Activated CD8-positive, alpha-beta T cell treated with anti-CD3 and anti-CD28 coated beads, Interleukin-2, amount 10 ng/mL, durations not matched to agents 7 days and 5 days (primary cell): Measurements from ENCODE around the gene CD300LB. TPM values are rescaled to one million over a fixed set of nuclear protein-coding genes. Genes with fewer than 3 reads are reported as not detected.

Experiments
- ATAC-seq: fragments of 150-1000 bp; cut with Tn5 transposase; one replicate; pipeline ENCODE4 v1.10.0; 2021; ENCODE audit warnings: moderate library complexity
- CTCF ChIA-PET: fragments of 350-600 bp; sonication (Branson Sonifier 250); formaldehyde crosslinking; loops from one replicate; lab custom pipeline; 2021; ENCODE audit warnings: antibody characterized with exemption; lab: Charles Lee
- POLR2A ChIA-PET: fragments of 350-600 bp; sonication (Branson Sonifier 250); formaldehyde crosslinking; loops from one replicate; lab custom pipeline; 2021; ENCODE audit warnings: antibody characterized with exemption; lab: Charles Lee
- DNase-seq: peaks from one replicate; pipeline ENCODE4 v3.0.0-alpha.2; 2020
- H3K27ac Mint-ChIP-seq: one replicate; pipeline ENCODE4 v1.8.0; 2021; ENCODE audit warnings: mild to moderate bottlenecking, mixed read lengths
- H3K27me3 Mint-ChIP-seq: one replicate; pipeline ENCODE4 v1.8.0; 2021; ENCODE audit warnings: low read depth, mixed read lengths
- H3K36me3 Mint-ChIP-seq: one replicate; pipeline ENCODE4 v1.8.0; 2021; ENCODE audit warnings: low read depth, mixed read lengths
- H3K4me1 Mint-ChIP-seq: one replicate; pipeline ENCODE4 v1.8.0; 2021; ENCODE audit warnings: low read depth, mixed read lengths
- H3K4me3 Mint-ChIP-seq: one replicate; pipeline ENCODE4 v1.8.0; 2021; ENCODE audit warnings: mild to moderate bottlenecking, mixed read lengths
- H3K9me3 Mint-ChIP-seq: one replicate; pipeline ENCODE4 v1.8.0; 2022; ENCODE audit warnings: mixed read lengths; ENCODE audit not compliant: insufficient read depth
- total RNA-seq, 2 experiments: library from RNA; stranded (reverse); gene quantifications; one replicate each; pipeline ENCODE4 v1.2.3, GENCODE V29; 2021

CD300LB gene
- total RNA-seq, 2 experiments from 2014 or later = not detected

DNA sequence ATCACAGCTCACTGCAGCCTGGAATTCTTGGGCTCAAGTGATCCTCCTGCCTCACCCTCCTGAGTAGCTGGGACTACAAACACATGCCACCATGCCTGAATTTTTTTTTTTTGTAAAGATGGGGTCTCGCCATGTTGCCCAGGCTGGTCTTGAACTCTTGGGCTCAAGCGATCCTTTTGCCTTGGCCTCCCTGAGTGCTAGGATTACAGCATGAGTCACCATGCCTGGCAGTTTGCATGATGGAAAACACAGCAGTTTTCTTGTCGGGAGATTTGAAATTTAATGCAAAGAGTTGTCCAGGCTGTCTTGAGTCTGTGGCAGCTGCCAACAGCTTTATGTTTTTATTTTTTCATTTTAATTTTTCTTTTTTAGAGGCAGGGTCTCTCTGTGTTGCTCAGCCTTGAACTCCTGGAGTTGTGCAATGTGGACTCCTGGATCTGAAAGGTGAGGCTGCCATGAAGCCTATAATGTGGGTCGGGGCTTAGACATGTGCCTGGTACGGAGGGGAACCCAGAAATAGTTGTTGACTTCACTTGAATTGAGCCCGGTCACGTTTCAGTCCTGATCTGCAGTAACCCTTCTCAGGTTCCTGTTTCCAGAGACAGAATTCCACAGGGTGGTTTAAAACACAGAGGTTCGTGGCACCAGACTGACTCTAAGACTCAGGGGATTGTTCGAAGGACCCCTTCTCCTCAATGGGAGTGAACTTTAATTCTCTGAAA, 46.1 kb downstream of the CD300LB start:
- no peak overlapping the region for H3K27ac Mint-ChIP-seq
- H3K4me1 Mint-ChIP-seq = peaks cover 8% of the 10 kb centered on the region
- ChIA-PET POLR2A (interaction anchor here (0.6 kb wide), 1 partner anchor 106 kb away, joined by 4 read pairs; no protein-coding TSS in a partner anchor), CTCF (interaction anchor here (0.9 to 1.0 kb wide), 2 partner anchors 28 to 47 kb away, joined by 4 to 5 read pairs; no protein-coding TSS in a partner anchor)
- no peak for DNase-seq
- H3K36me3 Mint-ChIP-seq = peaks cover 1% of the 10 kb centered on the region
- H3K27me3 Mint-ChIP-seq = peaks cover 18% of the 10 kb centered on the region
- no peak overlapping the region for H3K4me3 Mint-ChIP-seq
- ATAC-seq = no peak
- H3K9me3 Mint-ChIP-seq = no peaks in the 10 kb centered on the region

DNA sequence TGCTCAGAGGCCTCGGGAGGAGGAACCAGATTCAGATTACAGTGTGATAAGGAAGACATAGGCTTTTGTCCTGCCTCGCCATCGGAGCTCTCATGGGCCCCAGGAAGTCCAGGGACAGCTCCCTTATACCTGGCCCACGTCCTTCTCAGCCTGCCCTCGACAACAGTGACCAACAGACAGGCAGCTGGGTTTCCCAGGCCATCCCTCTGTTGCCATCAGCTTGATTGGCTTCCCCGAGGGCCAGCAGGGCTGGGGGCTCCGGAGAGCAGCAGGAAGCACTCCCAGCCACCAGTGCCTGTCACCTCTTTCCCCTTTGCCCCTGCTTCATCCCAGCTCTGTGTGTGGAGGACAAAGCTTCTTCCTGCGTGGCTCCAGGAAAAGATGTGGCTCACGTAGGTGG, 47.2 kb downstream of the CD300LB start:
- ATAC-seq (no peak), DNase-seq (no peak)
- Mint-ChIP-seq H3K4me1 (peaks cover 19% of the 10 kb centered on the region), H3K27ac (no peak overlapping the region), H3K9me3 (no peaks in the 10 kb centered on the region), H3K36me3 (peaks cover 8% of the 10 kb centered on the region), H3K4me3 (no peak overlapping the region), H3K27me3 (peaks cover 12% of the 10 kb centered on the region)
- CTCF ChIA-PET = interaction anchor here (1.0 to 1.3 kb wide), 2 partner anchors 27 to 105 kb away, joined by 4 to 5 read pairs; no protein-coding TSS in a partner anchor
- POLR2A ChIA-PET = interaction anchor here (0.6 kb wide), 1 partner anchor 105 kb away, joined by 4 read pairs; no protein-coding TSS in a partner anchor

DNA sequence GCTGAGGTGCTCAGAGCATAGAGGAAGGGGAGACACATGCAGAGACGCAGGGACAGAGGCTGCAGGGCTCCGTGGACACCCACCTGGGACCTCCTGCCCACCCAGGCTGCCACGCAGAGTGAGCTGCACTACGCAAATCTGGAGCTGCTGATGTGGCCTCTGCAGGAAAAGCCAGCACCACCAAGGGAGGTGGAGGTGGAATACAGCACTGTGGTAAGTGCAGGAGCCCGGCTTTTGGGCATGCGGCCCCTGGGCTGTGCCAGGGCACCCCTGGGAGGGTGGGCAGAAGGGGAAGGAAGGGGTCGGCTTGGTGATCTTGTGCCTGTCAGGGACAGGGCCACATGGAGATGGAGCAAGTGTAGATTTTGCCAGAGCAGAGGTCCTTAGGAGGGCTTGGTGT, 49.7 kb downstream of the CD300LB start:
- CTCF ChIA-PET = interaction anchor here (1.4 kb wide), 1 partner anchor 18 kb away, joined by 4 read pairs; no protein-coding TSS in a partner anchor
- POLR2A ChIA-PET = no interaction called here
- no peak for ATAC-seq
- H3K4me3 Mint-ChIP-seq = no peak overlapping the region
- H3K4me1 Mint-ChIP-seq = peaks cover 38% of the 10 kb centered on the region
- DNase-seq = no peak
- H3K36me3 Mint-ChIP-seq = peaks cover 24% of the 10 kb centered on the region
- H3K9me3 Mint-ChIP-seq = peaks cover 8% of the 10 kb centered on the region
- peak overlapping the region; percentile 30 for H3K27ac Mint-ChIP-seq
- peaks cover 8% of the 10 kb centered on the region for H3K27me3 Mint-ChIP-seq

DNA sequence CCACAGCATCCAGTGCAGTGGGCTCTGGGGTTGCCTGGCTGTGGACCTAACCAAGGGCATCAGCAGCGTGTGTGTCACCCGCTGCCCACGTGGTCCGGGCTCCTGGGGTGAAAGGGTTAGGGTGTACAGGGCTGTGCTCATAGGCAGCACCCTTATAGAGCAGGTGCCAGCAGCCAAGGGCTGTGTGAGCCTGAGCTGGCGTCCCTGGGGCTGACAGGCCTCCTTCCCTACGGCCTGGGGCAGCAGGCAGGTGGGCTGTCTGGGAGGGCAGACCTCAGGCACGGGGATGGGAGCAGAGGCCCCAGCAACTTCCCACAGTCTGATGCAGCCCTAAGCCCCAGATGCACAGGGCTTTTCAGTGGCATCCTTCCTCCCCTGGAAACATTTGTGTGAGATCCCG, 51.0 kb downstream of the CD300LB start:
- DNase-seq (no peak), ATAC-seq (no peak)
- CTCF ChIA-PET = interaction anchor here (0.8 to 1.8 kb wide), 5 partner anchors 12 to 124 kb away, joined by 3 to 6 read pairs (median 4); no protein-coding TSS in a partner anchor
- peak overlapping the region; percentile 72 for H3K27ac Mint-ChIP-seq
- POLR2A ChIA-PET = no interaction called here
- peaks cover 35% of the 10 kb centered on the region for H3K36me3 Mint-ChIP-seq
- peaks cover 20% of the 10 kb centered on the region for H3K9me3 Mint-ChIP-seq
- H3K27me3 Mint-ChIP-seq = peaks cover 5% of the 10 kb centered on the region
- no peak overlapping the region for H3K4me3 Mint-ChIP-seq
- H3K4me1 Mint-ChIP-seq = peaks cover 38% of the 10 kb centered on the region

DNA sequence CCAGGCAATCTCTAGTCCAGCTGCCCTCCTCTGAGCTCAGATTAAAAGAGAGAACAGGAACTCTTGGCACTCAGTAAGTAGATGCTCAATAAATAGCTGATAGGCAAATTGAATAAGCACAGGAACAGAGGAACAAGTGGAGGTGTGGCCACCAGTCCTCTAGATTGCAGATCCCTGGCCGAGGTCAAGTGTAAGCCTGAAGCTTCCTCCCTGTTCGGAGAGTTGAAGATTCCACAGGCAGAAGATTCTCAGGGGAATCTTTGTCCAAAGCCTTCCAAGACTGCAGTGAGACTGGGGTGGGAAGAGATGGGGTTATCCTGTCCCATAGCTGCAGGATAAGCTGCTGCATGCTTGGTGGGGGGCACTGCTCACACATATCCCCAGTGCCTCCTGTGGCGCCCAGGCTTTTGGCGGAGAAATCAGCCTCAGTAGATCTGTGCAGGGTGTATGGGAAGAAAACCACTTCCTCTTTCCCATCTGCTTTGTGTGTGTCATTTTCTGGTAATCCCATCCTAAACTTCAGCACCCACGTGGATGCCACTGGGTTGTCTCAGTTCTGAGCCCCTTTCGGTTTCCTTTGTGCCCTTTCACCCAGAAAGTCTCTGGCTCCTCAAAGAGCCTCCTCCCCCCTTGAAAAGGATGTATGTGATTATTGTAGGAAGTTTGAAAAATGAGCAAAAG, 52.7 kb downstream of the CD300LB start:
- CTCF ChIA-PET = interaction anchor here (0.8 to 1.8 kb wide), 5 partner anchors 16 to 111 kb away, joined by 3 to 6 read pairs (median 5); no protein-coding TSS in a partner anchor
- H3K4me3 Mint-ChIP-seq = peak overlapping the region; percentile 47
- H3K27me3 Mint-ChIP-seq = no peaks in the 10 kb centered on the region
- DNase-seq (peak; percentile 75), ATAC-seq (peak; percentile 85)
- H3K9me3 Mint-ChIP-seq = peaks cover 25% of the 10 kb centered on the region
- POLR2A ChIA-PET = no interaction called here
- peaks cover 45% of the 10 kb centered on the region for H3K36me3 Mint-ChIP-seq
- H3K4me1 Mint-ChIP-seq = peaks cover 52% of the 10 kb centered on the region
- peak overlapping the region; percentile 72 for H3K27ac Mint-ChIP-seq

DNA sequence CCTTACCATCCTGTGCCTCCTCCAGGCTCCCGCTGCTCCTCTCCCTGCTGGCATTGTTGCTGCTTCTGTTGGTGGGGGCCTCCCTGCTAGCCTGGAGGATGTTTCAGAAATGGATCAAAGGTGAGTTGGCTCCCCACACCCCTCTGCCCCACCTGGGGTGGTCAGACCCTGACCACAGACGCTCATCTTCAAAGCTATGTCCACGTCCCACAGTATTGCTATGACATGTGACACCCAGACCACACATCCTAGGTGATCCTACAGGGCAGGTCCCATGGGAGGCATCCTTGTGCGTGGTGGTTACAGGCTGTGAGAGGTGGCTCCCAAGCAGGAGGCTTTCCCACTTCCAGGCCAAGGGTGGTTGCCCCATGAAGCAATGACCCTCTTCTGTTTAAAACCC, 53.9 kb downstream of the CD300LB start:
- CTCF ChIA-PET = interaction anchor here (0.8 kb wide), 1 partner anchor 110 kb away, joined by 3 read pairs; no protein-coding TSS in a partner anchor
- Mint-ChIP-seq H3K4me1 (peaks cover 56% of the 10 kb centered on the region), H3K36me3 (peaks cover 45% of the 10 kb centered on the region), H3K27me3 (no peaks in the 10 kb centered on the region), H3K27ac (no peak overlapping the region), H3K9me3 (peaks cover 25% of the 10 kb centered on the region), H3K4me3 (no peak overlapping the region)
- DNase-seq (no peak), ATAC-seq (no peak)
- POLR2A ChIA-PET = no interaction called here

DNA sequence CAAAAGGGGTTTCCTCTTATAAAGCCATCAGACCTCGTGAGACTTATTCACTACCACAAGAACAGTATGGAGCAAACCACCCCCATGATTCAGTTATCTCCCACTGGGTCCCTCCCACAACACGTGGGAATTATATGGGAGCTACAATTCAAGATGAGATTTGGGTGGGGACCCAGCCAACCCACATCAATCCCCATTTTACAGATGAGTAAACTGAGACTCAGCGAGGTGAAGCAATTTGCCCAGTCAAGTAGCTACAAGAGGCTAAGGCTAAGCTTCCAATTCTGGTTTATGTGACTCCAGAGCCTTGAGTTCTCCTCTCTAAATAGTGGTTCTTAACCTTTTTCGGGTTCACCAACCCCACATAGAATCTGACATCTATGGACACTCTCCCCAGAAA, 56.1 kb downstream of the CD300LB start:
- DNase-seq (no peak), ATAC-seq (no peak)
- H3K4me1 Mint-ChIP-seq = peaks cover 48% of the 10 kb centered on the region
- peaks cover 25% of the 10 kb centered on the region for H3K9me3 Mint-ChIP-seq
- ChIA-PET CTCF (interaction anchor here (1.0 to 1.3 kb wide), 2 partner anchors 18 to 95 kb away, joined by 4 read pairs; no protein-coding TSS in a partner anchor), POLR2A (no interaction called here)
- no peak overlapping the region for H3K4me3 Mint-ChIP-seq
- peaks cover 4% of the 10 kb centered on the region for H3K27me3 Mint-ChIP-seq
- peaks cover 43% of the 10 kb centered on the region for H3K36me3 Mint-ChIP-seq
- H3K27ac Mint-ChIP-seq = no peak overlapping the region

DNA sequence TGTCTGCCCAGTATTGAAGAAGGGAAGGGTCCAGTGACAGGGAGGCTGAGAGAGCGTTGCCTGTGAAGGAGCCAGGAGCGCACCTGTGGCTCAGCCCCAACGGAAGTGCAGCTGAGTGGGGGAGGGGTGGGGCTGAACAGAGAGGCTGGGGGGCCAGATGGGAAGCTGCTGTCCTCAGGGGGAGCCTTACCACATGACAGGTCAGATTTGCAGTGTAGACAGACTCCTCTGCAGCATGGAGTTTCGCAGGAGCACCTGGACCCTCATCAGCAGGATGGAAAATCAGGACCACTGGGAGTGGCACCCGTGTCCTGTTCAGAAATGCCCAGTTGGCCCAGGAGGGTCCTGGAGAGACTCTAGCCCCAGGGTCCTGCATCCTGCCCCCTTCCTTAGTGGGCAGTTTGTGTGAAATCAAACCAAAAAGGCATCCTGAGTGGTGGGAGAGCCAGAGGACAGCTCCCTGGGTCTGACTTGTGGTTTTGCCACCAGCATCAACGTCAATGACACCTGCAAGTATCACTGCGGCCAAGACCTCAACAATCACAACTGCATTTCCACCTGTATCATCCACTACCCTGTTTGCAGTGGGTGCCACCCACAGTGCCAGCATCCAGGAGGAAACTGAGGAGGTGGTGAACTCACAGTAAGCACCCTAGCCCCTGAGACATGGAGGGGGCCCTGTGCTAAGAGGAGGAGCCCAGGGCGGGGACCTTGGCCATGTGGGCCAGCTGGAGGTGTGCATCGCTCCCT, 57.1 kb downstream of the CD300LB start:
- POLR2A ChIA-PET = no interaction called here
- Mint-ChIP-seq H3K4me3 (no peak overlapping the region), H3K36me3 (peaks cover 37% of the 10 kb centered on the region), H3K9me3 (peaks cover 25% of the 10 kb centered on the region), H3K27ac (peak overlapping the region; percentile 40), H3K27me3 (peaks cover 7% of the 10 kb centered on the region), H3K4me1 (peaks cover 38% of the 10 kb centered on the region)
- DNase-seq (no peak), ATAC-seq (no peak)
- CTCF ChIA-PET = interaction anchor here (1.3 kb wide), 1 partner anchor 94 kb away, joined by 4 read pairs; no protein-coding TSS in a partner anchor

DNA sequence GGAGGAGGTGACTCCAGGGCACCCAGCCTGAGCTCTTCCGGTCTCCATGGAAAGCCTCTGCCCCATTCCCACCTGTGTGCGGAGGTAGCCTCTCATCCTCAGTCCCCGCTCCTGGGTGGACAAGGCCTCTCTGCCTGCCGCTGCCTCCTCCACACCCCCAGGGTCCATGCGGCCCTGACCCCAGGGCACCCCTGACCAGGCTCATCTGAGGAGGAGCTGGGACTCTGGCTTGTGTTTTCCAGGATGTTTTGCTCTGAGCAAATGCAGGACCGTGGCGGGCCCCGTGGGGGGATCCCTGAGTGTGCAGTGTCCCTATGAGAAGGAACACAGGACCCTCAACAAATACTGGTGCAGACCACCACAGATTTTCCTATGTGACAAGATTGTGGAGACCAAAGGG, 58.0 kb downstream of the CD300LB start:
- Mint-ChIP-seq H3K27ac (no peak overlapping the region), H3K36me3 (peaks cover 32% of the 10 kb centered on the region), H3K4me1 (peaks cover 29% of the 10 kb centered on the region), H3K9me3 (peaks cover 25% of the 10 kb centered on the region), H3K4me3 (no peak overlapping the region), H3K27me3 (peaks cover 9% of the 10 kb centered on the region)
- POLR2A ChIA-PET = no interaction called here
- DNase-seq (no peak), ATAC-seq (no peak)
- CTCF ChIA-PET = no interaction called here

DNA sequence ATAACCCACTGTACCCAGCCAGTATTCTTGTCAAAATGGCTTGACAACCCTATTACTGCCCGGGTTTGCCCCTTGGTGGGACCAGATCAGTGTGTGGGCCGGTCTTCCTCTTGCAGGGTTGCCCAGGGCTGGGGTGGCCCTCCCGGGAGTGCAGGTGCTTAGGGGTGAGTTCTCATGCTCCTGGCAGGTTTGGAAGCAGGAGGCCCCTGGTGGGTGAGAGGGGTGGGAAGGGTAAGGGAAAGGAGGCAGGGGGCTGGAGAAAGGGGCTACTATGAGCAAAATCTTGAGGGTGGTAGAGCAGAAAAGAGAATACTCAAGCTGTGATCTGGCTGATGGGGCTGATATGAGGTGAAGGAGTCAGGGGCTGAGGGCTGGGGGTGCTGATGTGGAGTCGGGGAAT, 58.4 kb downstream of the CD300LB start:
- ChIA-PET CTCF (interaction anchor here (1.1 kb wide), 1 partner anchor 14 kb away, joined by 3 read pairs; no protein-coding TSS in a partner anchor), POLR2A (no interaction called here)
- ATAC-seq (no peak), DNase-seq (no peak)
- H3K4me1 Mint-ChIP-seq = peaks cover 25% of the 10 kb centered on the region
- peaks cover 29% of the 10 kb centered on the region for H3K36me3 Mint-ChIP-seq
- H3K4me3 Mint-ChIP-seq = no peak overlapping the region
- H3K9me3 Mint-ChIP-seq = peaks cover 25% of the 10 kb centered on the region
- peaks cover 9% of the 10 kb centered on the region for H3K27me3 Mint-ChIP-seq
- no peak overlapping the region for H3K27ac Mint-ChIP-seq

DNA sequence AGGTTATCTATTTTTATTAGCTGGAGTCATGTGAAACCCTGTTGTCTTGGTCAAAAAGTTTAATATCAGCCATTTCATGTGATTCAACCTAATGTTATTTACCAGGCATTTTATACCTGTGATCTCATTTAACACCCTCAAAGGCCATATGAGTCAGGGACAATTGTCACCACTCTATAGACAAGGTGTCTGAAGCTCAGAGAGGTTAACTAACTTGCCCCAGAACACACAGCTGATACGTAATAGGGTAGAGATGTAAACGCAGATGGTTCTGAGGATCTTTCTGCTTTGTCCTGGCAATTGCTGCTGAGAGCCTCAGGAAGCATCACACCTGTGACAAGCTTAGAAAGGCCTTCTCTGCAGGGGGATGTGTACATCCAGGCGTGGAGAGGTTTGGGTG, 59.9 kb downstream of the CD300LB start:
- ATAC-seq = no peak
- Mint-ChIP-seq H3K9me3 (peaks cover 14% of the 10 kb centered on the region), H3K36me3 (peaks cover 18% of the 10 kb centered on the region), H3K27me3 (peaks cover 15% of the 10 kb centered on the region), H3K4me3 (no peak overlapping the region), H3K4me1 (peaks cover 21% of the 10 kb centered on the region), H3K27ac (no peak overlapping the region)
- ChIA-PET CTCF (interaction anchor here (1.2 to 1.4 kb wide), 2 partner anchors 14 to 93 kb away, joined by 4 to 6 read pairs; no protein-coding TSS in a partner anchor), POLR2A (no interaction called here)
- DNase-seq = no peak
